Dermis blood vessel endothelial cell (primary cell): ENCODE results near the gene MAP4K2. TPM values are rescaled to one million over a fixed set of nuclear protein-coding genes. Genes with fewer than 3 reads are reported as not detected.

Source experiments
- DNase-seq: peaks from one replicate; pipeline ENCODE4 v3.0.0; 2010
- total RNA-seq: library from RNA; depleted of rRNA; stranded (reverse); fragments of >200 nt; gene quantifications from 2 replicates; pipeline ENCODE4 v1.2.3, GENCODE V29; 2014

The MAP4K2 gene
- total RNA-seq, 1 donor from 2014 or later = 46.1 TPM

- peak; percentile 89 for DNase-seq
Measured at GRCh38 chr11:64767344-64768299, 35.4 kb downstream of the MAP4K2 start.

GRCh38 chr11:64766881-64767280 is 36.1 kb downstream of the MAP4K2 start:
- no peak for DNase-seq

GRCh38 chr11:64765851-64766665 is 37.0 kb downstream of the MAP4K2 start:
- DNase-seq = no peak

GRCh38 chr11:64765291-64765850 is 37.6 kb downstream of the MAP4K2 start:
- DNase-seq = no peak

GRCh38 chr11:64764753-64765152 is 38.3 kb downstream of the MAP4K2 start:
- DNase-seq = no peak

GRCh38 chr11:64764040-64764611 is 38.9 kb downstream of the MAP4K2 start:
- DNase-seq = no peak

GRCh38 chr11:64763526-64764039 is 39.4 kb downstream of the MAP4K2 start:
- DNase-seq = no peak

- peak; percentile 86 for DNase-seq
Measured at GRCh38 chr11:64762674-64763525, 40.1 kb downstream of the MAP4K2 start.

GRCh38 chr11:64762277-64762673 is 40.7 kb downstream of the MAP4K2 start:
- no peak for DNase-seq

- DNase-seq = no peak
Measured at GRCh38 chr11:64760759-64761420, 42.1 kb downstream of the MAP4K2 start.

- DNase-seq = no peak
Measured at GRCh38 chr11:64759722-64760719, 43.0 kb downstream of the MAP4K2 start, which contains the start of gene PYGM. TSS of gene PYGM (minus strand) at chr11:64759974. CDS start at chr11:64759898, 76 bp downstream.

GRCh38 chr11:64759131-64759721 is 43.8 kb downstream of the MAP4K2 start:
- DNase-seq = no peak

- no peak for DNase-seq
Measured at GRCh38 chr11:64758330-64759079, 44.5 kb downstream of the MAP4K2 start.

GRCh38 chr11:64757549-64758329 is 45.3 kb downstream of the MAP4K2 start:
- no peak for DNase-seq

GRCh38 chr11:64755681-64756361 is 47.2 kb downstream of the MAP4K2 start:
- DNase-seq = no peak

- DNase-seq = no peak
Measured at GRCh38 chr11:64754919-64755662, 47.9 kb downstream of the MAP4K2 start.
